Endodermal cell (in vitro differentiated cells): ENCODE data around the gene TSSC4. TPM values are rescaled to one million over a fixed set of nuclear protein-coding genes. Genes with fewer than 3 reads are reported as not detected.

Experiments
- DNase-seq: peaks from one replicate; pipeline ENCODE4 v3.0.0-alpha.2; 2017
- H3K27ac ChIP-seq: 2 replicates; pipeline ENCODE4 v1.5.1; 2013; ENCODE audit warnings: mild to moderate bottlenecking, low read depth, low read length, moderate library complexity
- H3K27me3 ChIP-seq: 2 replicates; pipeline ENCODE4 v1.6.1; 2013; ENCODE audit warnings: mild to moderate bottlenecking, low read length, moderate library complexity; ENCODE audit not compliant: insufficient read depth, control insufficient read depth, poor library complexity, severe bottlenecking
- H3K36me3 ChIP-seq: 2 replicates; pipeline ENCODE4 v1.7.0; 2013; ENCODE audit warnings: mild to moderate bottlenecking, low read length, moderate library complexity; ENCODE audit not compliant: control insufficient read depth, insufficient read depth
- H3K4me1 ChIP-seq: one replicate; pipeline ENCODE4 v1.7.0; 2013; ENCODE audit warnings: low read length; ENCODE audit not compliant: control insufficient read depth, insufficient read depth
- H3K4me3 ChIP-seq: 2 replicates; pipeline ENCODE4 v1.5.1; 2013; ENCODE audit warnings: mild to moderate bottlenecking, low read length, moderate library complexity
- H3K9ac ChIP-seq: 2 replicates; pipeline ENCODE4 v1.6.1; 2013; ENCODE audit warnings: mild to moderate bottlenecking, low read length, moderate library complexity; ENCODE audit not compliant: poor library complexity, severe bottlenecking; ENCODE audit errors: extremely low read depth
- H3K9me3 ChIP-seq: 2 replicates; pipeline ENCODE4 v1.6.1; 2013; ENCODE audit warnings: mild to moderate bottlenecking, low read length, moderate library complexity; ENCODE audit not compliant: control insufficient read depth
- H3K27ac Mint-ChIP-seq: 2 replicates; pipeline ENCODE4 v1.8.0; 2020; ENCODE audit warnings: mixed read lengths
- H3K27me3 Mint-ChIP-seq: 2 replicates; pipeline ENCODE4 v1.8.0; 2021; ENCODE audit warnings: mild to moderate bottlenecking, mixed read lengths; ENCODE audit not compliant: insufficient read depth
- H3K36me3 Mint-ChIP-seq: 2 replicates; pipeline ENCODE4 v1.8.0; 2020; ENCODE audit warnings: low read depth, mixed read lengths
- H3K4me1 Mint-ChIP-seq: 2 replicates; pipeline ENCODE4 v1.8.0; 2020; ENCODE audit warnings: mixed read lengths
- H3K4me3 Mint-ChIP-seq: 2 replicates; pipeline ENCODE4 v1.8.0; 2020; ENCODE audit warnings: mild to moderate bottlenecking, moderate library complexity, mixed read lengths
- H3K9me3 Mint-ChIP-seq: 2 replicates; pipeline ENCODE4 v1.8.0; 2020; ENCODE audit warnings: mild to moderate bottlenecking, mixed read lengths
- WGBS, 2 experiments: methylation state at CpG; one replicate each; pipeline versions ENCODE4 v1.1.5 to v1.1.7; 2013; ENCODE audit warnings: missing lambda C conversion rate in 2 of 2, mixed read lengths in 1 of 2; ENCODE audit not compliant: insufficient coverage in 1 of 2, insufficient read length in 1 of 2; 5-methylcytosine and 5-hydroxymethylcytosine counted together
- total RNA-seq, 2 donors: library from RNA; stranded (reverse); fragmentation: NEBNext Ultra II Directional in 1 of 2; extraction: Animal tissue kit (Norgen Biotek cat#: 25700) in 1 of 2; gene quantifications; 2 replicates in 1 of 2; 3 replicates in 1 of 2; pipeline ENCODE4 v1.2.1, GENCODE V29; 2021
- TF ChIP-seq, protein P1 (sequence below): fragments of 200-600 bp; sonication (generic); conservative IDR thresholded peaks from 2 replicates; pipeline ENCODE4 v1.5.0; 2021; ENCODE audit warnings: antibody characterized with exemption, mild to moderate bottlenecking

TSSC4 gene
- total RNA-seq, 2 donors from 2014 or later, result 47.2 to 51.1 TPM

DNA sequence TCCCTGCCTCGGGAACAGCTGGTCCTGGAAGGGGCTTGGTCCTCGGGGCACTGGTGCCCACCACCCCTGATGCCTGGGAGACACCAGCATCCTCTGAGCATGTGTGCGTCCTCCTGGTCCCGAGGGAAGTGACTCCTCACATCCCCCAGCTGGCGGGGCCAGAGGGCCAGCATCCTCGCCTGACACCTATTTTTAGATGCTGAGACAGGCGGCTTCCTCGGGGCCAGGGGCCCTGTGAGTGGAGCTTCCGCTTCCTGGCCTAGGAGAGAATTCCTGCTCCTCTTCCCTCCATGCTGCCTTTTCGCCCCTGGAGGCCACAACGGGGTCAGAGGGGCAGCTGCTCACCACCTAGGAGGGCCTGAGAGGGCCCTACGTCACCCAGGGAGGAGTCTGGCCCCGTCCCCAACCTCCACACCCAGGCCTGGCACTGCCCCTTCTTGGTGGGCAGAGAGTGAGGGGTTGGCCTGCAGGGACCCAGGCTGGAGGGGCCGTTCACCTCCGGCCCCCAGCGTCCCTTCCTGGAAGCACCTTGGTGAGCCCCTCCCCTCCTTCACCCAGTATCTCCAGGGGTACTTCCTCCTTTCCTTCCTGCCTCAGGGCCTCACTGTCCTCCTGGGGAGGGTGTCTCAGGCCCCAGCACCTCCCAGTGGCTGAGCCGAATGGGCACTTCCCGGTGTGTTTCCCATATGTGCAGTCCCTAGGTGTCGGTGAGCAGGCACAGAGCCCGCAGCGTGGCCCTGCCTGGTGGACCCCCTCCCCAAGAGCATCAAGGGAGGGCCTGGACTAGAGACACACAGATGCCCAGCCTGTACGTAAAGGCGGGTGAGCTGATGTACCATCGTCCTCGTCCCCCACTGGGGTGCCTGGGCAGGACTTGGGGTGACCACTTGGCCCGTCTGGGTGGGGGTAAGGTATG, 17.4 kb upstream of the TSSC4 start:
- TF ChIP-seq, protein P1, sequence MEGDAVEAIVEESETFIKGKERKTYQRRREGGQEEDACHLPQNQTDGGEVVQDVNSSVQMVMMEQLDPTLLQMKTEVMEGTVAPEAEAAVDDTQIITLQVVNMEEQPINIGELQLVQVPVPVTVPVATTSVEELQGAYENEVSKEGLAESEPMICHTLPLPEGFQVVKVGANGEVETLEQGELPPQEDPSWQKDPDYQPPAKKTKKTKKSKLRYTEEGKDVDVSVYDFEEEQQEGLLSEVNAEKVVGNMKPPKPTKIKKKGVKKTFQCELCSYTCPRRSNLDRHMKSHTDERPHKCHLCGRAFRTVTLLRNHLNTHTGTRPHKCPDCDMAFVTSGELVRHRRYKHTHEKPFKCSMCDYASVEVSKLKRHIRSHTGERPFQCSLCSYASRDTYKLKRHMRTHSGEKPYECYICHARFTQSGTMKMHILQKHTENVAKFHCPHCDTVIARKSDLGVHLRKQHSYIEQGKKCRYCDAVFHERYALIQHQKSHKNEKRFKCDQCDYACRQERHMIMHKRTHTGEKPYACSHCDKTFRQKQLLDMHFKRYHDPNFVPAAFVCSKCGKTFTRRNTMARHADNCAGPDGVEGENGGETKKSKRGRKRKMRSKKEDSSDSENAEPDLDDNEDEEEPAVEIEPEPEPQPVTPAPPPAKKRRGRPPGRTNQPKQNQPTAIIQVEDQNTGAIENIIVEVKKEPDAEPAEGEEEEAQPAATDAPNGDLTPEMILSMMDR, result no peak
- Mint-ChIP-seq H3K36me3 (peaks cover 13% of the 10 kb centered on the region), H3K27ac (peak overlapping the region; percentile 55), H3K4me1 (peaks cover 13% of the 10 kb centered on the region), H3K4me3 (no peak overlapping the region), H3K9me3 (no peaks in the 10 kb centered on the region), H3K27me3 (no peaks in the 10 kb centered on the region)
- Histone ChIP-seq H3K36me3 (peaks cover 4% of the 10 kb centered on the region), H3K9ac (no peak overlapping the region), H3K27ac (no peak overlapping the region), H3K9me3 (no peaks in the 10 kb centered on the region), H3K4me3 (no peak overlapping the region), H3K27me3 (no peaks in the 10 kb centered on the region), H3K4me1 (no peaks in the 10 kb centered on the region)
- peak; percentile 70 for DNase-seq
- 90 to 96% methylated on average over 12 to 26 of the region's 26 CpGs for WGBS, 2 experiments

GRCh38 chr11:2383852-2384804, 16.4 kb upstream of the TSSC4 start:
- no peak overlapping the region for H3K9ac ChIP-seq
- no peak for DNase-seq
- H3K27ac Mint-ChIP-seq, result no peak overlapping the region

More at GRCh38 chr11:2383852-2384804, 16.4 kb upstream of the TSSC4 start:
- H3K9me3 Mint-ChIP-seq, result no peaks in the 10 kb centered on the region
- TF ChIP-seq, protein P1, result no peak
- WGBS, 2 experiments, result 90 to 93% methylated on average over 10 to 28 of the region's 33 CpGs
- H3K36me3 ChIP-seq, result peaks cover 4% of the 10 kb centered on the region
- H3K4me3 ChIP-seq, result no peak overlapping the region
- H3K4me3 Mint-ChIP-seq, result no peak overlapping the region
- no peaks in the 10 kb centered on the region for H3K9me3 ChIP-seq
- no peaks in the 10 kb centered on the region for H3K4me1 ChIP-seq
- H3K36me3 Mint-ChIP-seq, result peaks cover 13% of the 10 kb centered on the region
- H3K27me3 ChIP-seq, result no peaks in the 10 kb centered on the region
- peaks cover 10% of the 10 kb centered on the region for H3K4me1 Mint-ChIP-seq
- no peaks in the 10 kb centered on the region for H3K27me3 Mint-ChIP-seq
- no peak overlapping the region for H3K27ac ChIP-seq
